CD4-positive, alpha-beta T cell treated with Interleukin-15 for 4 hours (primary cell): ENCODE measurements around the gene NFATC3.

ENCODE experiments used
- DNase-seq: peaks from one replicate; pipeline ENCODE4 v3.0.0-alpha.2; 2020; ENCODE audit warnings: low spot score

Gene NFATC3

GRCh38 chr16:68072038-68072695 lies 13.0 kb upstream of the NFATC3 start:
- DNase-seq = no peak

- no peak for DNase-seq
Measured at GRCh38 chr16:68073902-68074760, 11.0 kb upstream of the NFATC3 start.

GRCh38 chr16:68074850-68075555 lies 10.2 kb upstream of the NFATC3 start:
- peak; percentile 71 for DNase-seq

GRCh38 chr16:68075980-68076379 lies 9.2 kb upstream of the NFATC3 start:
- DNase-seq = no peak

- no peak for DNase-seq
Measured at GRCh38 chr16:68076560-68076959, 8.6 kb upstream of the NFATC3 start.

- no peak for DNase-seq
Measured at GRCh38 chr16:68077866-68078700, 7.1 kb upstream of the NFATC3 start.

- DNase-seq = no peak
Measured at GRCh38 chr16:68078701-68079375, 6.3 kb upstream of the NFATC3 start.

GRCh38 chr16:68079376-68079625 lies 5.9 kb upstream of the NFATC3 start:
- DNase-seq = no peak

- peak; percentile 73 for DNase-seq
Measured at GRCh38 chr16:68079626-68080344, 5.4 kb upstream of the NFATC3 start.

- DNase-seq = no peak
Measured at GRCh38 chr16:68081861-68082628, 3.1 kb upstream of the NFATC3 start.

- no peak for DNase-seq
Measured at GRCh38 chr16:68082629-68083238, 2.4 kb upstream of the NFATC3 start.

- DNase-seq = no peak
Measured at GRCh38 chr16:68083239-68083781, 1.9 kb upstream of the NFATC3 start.

GRCh38 chr16:68083861-68084503 lies 1.2 kb upstream of the NFATC3 start:
- no peak for DNase-seq

- peak; percentile 81 for DNase-seq
Measured at GRCh38 chr16:68084504-68085258, 489 bp upstream of the NFATC3 start.

GRCh38 chr16:68086336-68086841 lies 1.2 kb downstream of the NFATC3 start:
- no peak for DNase-seq

- DNase-seq = no peak
Measured at GRCh38 chr16:68086860-68087268, 1.7 kb downstream of the NFATC3 start.

- DNase-seq = no peak
Measured at GRCh38 chr16:68087688-68088087, 2.5 kb downstream of the NFATC3 start.
